K562 (cell line): ENCODE results near the gene PTPN18. TPM values are rescaled to one million over a fixed set of nuclear protein-coding genes. Genes with fewer than 3 reads are reported as not detected.

Experiments used
- BHLHE40 ChIP-seq: IDR thresholded peaks from 2 replicates; pipeline ENCODE4 v1.6.1; 2011; ENCODE audit warnings: low read length, improper control_type of control experiment
- CBX2 ChIP-seq: fragments of 200-600 bp; sonication (generic); IDR thresholded peaks from one replicate; pipeline ENCODE4 v1.6.1; 2012; ENCODE audit warnings: mild to moderate bottlenecking, low read length, inconsistent platforms; ENCODE audit not compliant: insufficient read depth, poor library complexity, severe bottlenecking
- GTF2A2 ChIP-seq: IDR thresholded peaks from 2 replicates; pipeline ENCODE4 v1.6.1; 2016; ENCODE audit warnings: mild to moderate bottlenecking, missing genetic modification characterization, missing compliant biosample characterization
- MCM2 ChIP-seq: fragments of 450-650 bp; IDR thresholded peaks from 2 replicates; pipeline ENCODE4 v1.6.1; 2017; ENCODE audit warnings: low read depth, mild to moderate bottlenecking
- NONO ChIP-seq, 2 experiments: fragments of 200-400 bp in 1 of 2; fragments of 450-650 bp in 1 of 2; formaldehyde crosslinking in 1 of 2; IDR thresholded peaks; 2 replicates each; pipeline ENCODE4 v1.6.1; 2017; ENCODE audit warnings: low read depth in 2 of 2, mild to moderate bottlenecking in 2 of 2, moderate library complexity in 2 of 2, low read length in 1 of 2
- RAD51 ChIP-seq: fragments of 450-650 bp; IDR thresholded peaks from 2 replicates; pipeline ENCODE4 v1.7.1; 2016; ENCODE audit warnings: low read depth, mild to moderate bottlenecking, borderline replicate concordance
- SREBF2 ChIP-seq: sonication (generic); formaldehyde crosslinking; IDR thresholded peaks from 2 replicates; pipeline ENCODE4 v1.4.0; 2020; ENCODE audit warnings: mild to moderate bottlenecking, missing genetic modification reagents
- SUPT5H ChIP-seq: fragments of 450-650 bp; IDR thresholded peaks from 2 replicates; pipeline ENCODE4 v1.6.1; 2016
- TCF7L2 ChIP-seq: fragments of 150-350 bp; IDR thresholded peaks from 2 replicates; pipeline ENCODE4 v1.6.1; 2016; ENCODE audit warnings: low read depth, mild to moderate bottlenecking, low read length, moderate library complexity
- TGIF2 ChIP-seq: sonication (generic); formaldehyde crosslinking; IDR thresholded peaks from 2 replicates; pipeline ENCODE4 v1.8.1; 2022; ENCODE audit warnings: mild to moderate bottlenecking, missing genetic modification reagents, moderate library complexity
- YY1 ChIP-seq, 3 experiments: IDR thresholded peaks; 2 replicates each; pipeline ENCODE4 v1.6.1; 2011; ENCODE audit warnings: low read length in 2 of 3, mild to moderate bottlenecking in 2 of 3, moderate library complexity in 2 of 3, borderline replicate concordance in 1 of 3, control low read depth in 1 of 3, low read depth in 1 of 3; ENCODE audit not compliant: insufficient read depth in 3 of 3, insufficient replicate concordance in 2 of 3, control insufficient read depth in 1 of 3, insufficient read length in 1 of 3; ENCODE audit errors: extremely low read depth in 1 of 3
- ZHX1 ChIP-seq: fragments of 150-350 bp; conservative IDR thresholded peaks from 2 replicates; pipeline ENCODE4 v1.6.1; 2014; ENCODE audit warnings: low read length
- ZNF24 ChIP-seq: fragments of 450-650 bp; IDR thresholded peaks from 2 replicates; pipeline ENCODE4 v1.6.1; 2016
- ZNF444 ChIP-seq: fragments of 250-450 bp; sonication (Bioruptor Pico); IDR thresholded peaks from 2 replicates; pipeline ENCODE4 v1.4.0; 2020; ENCODE audit warnings: mild to moderate bottlenecking, moderate library complexity
- ZNF445 ChIP-seq: fragments of 250-450 bp; sonication (Bioruptor Pico); IDR thresholded peaks from 2 replicates; pipeline ENCODE4 v1.4.0; 2020; ENCODE audit warnings: low read depth, mild to moderate bottlenecking, moderate library complexity
- polyA plus RNA-seq, 8 experiments: library from polyadenylated mRNA; depleted of rRNA in 4 of 8; stranded (reverse) in 5 of 8; unstranded in 3 of 8; fragments of >200 nt; fragmentation: Nextera tagmentation in 2 of 8; fragmentation: Illumina TruSeq in 1 of 8; extraction: Ambion mirVana in 2 of 8; extraction: Trizol in 1 of 8; gene quantifications; 2 replicates each; pipeline versions ENCODE4 v1.2.1 to v1.2.3, GENCODE V29; 2011 to 2014; ENCODE audit warnings: inconsistent platforms in 1 of 8, missing spikeins in 1 of 8
- total RNA-seq, 7 experiments: library from RNA; depleted of rRNA in 6 of 7; stranded (reverse); fragments of >200 nt in 6 of 7; fragmentation: Illumina TruSeq in 2 of 7; extraction: Trizol in 2 of 7; gene quantifications; 2 replicates each; pipeline versions ENCODE4 v1.2.1 to v1.2.3, GENCODE V29; 2011 to 2021; ENCODE audit warnings: low replicate concordance in 1 of 7
- TF ChIP-seq, protein P1 (sequence below): fragments of 250-450 bp; sonication (Bioruptor Pico); IDR thresholded peaks from 2 replicates; pipeline ENCODE4 v1.5.0; 2022; ENCODE audit warnings: mild to moderate bottlenecking
- TF ChIP-seq, protein P2 (sequence below): fragments of 450-650 bp; formaldehyde crosslinking; IDR thresholded peaks from 2 replicates; pipeline ENCODE4 v1.4.0; 2022; ENCODE audit warnings: missing genetic modification characterization
- TF ChIP-seq, protein P3 (sequence below): fragments of 250-450 bp; sonication (Bioruptor Pico); IDR thresholded peaks from 2 replicates; pipeline ENCODE4 v1.4.0; 2020

The PTPN18 gene
- total and polyA plus RNA-seq, 9 of the 15 experiments (the other 6 are each of a cell fraction or from before 2014, with no cell fraction given) = 11.6 to 90.7 (median 49.6) TPM

DNA sequence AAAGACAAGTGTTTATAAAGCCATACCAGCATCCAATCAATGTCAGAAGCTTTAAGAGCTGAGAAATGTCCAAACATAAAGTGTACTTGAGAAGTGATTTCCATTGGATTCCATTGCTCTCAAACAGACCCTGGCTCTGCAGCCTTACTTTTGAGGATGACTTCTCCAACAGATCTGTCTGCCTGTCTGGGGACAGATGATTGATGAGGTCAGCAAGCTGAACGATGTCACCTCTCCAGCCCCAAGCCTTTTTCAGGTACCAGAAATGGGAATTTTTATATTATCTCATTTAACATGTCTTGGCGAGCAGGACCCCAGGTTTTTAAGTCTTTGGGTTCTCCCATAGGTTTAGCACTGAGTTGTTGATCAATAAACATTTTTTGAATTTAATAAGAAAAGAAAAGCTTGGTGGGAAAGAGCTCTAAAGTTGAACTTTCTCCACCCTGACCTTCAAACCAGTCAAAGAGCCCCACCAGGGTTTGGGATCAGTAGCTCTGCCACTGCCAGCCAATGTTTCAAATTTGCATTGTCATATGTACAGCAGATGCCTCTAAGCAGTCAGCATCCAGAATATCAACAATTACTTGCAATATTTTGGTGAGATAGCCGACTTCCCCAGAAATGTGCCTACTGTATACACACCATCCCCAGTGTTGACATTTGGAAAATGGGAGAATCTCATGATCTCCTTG, 22.5 kb downstream of the PTPN18 start (continued):
- TF ChIP-seq ZNF444 (no peak), ZNF24 (no peak), BHLHE40 (no peak), ZHX1 (no peak), NONO (IDR thresholded peaks at IDR 0.05; ENCODE audit: low read depth in 2 of 2, low read length in 1 of 2) (no peak), CBX2 (no peak), MCM2 (no peak), TGIF2 (CRISPR knock-in tag) (no peak), TCF7L2 (no peak), YY1 (IDR thresholded peaks at IDR 0.05; ENCODE audit: borderline replicate concordance in 1 of 3, control insufficient read depth in 1 of 3, extremely low read depth in 1 of 3, insufficient read depth in 3 of 3, insufficient read length in 1 of 3, insufficient replicate concordance in 2 of 3, low read depth in 1 of 3, low read length in 2 of 3) (no peak), SREBF2 (CRISPR knock-in tag) (no peak), SUPT5H (no peak), GTF2A2 (tag) (no peak), RAD51 (no peak), ZNF445 (CRISPR knock-in tag) (no peak)
- TF ChIP-seq, protein P1, sequence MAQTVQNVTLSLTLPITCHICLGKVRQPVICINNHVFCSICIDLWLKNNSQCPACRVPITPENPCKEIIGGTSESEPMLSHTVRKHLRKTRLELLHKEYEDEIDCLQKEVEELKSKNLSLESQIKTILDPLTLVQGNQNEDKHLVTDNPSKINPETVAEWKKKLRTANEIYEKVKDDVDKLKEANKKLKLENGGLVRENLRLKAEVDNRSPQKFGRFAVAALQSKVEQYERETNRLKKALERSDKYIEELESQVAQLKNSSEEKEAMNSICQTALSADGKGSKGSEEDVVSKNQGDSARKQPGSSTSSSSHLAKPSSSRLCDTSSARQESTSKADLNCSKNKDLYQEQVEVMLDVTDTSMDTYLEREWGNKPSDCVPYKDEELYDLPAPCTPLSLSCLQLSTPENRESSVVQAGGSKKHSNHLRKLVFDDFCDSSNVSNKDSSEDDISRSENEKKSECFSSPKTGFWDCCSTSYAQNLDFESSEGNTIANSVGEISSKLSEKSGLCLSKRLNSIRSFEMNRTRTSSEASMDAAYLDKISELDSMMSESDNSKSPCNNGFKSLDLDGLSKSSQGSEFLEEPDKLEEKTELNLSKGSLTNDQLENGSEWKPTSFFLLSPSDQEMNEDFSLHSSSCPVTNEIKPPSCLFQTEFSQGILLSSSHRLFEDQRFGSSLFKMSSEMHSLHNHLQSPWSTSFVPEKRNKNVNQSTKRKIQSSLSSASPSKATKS (CRISPR knock-in tag) = no peak
- TF ChIP-seq, protein P2, sequence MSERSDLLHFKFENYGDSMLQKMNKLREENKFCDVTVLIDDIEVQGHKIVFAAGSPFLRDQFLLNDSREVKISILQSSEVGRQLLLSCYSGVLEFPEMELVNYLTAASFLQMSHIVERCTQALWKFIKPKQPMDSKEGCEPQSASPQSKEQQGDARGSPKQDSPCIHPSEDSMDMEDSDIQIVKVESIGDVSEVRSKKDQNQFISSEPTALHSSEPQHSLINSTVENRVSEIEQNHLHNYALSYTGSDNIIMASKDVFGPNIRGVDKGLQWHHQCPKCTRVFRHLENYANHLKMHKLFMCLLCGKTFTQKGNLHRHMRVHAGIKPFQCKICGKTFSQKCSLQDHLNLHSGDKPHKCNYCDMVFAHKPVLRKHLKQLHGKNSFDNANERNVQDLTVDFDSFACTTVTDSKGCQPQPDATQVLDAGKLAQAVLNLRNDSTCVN = no peak
- TF ChIP-seq, protein P3, sequence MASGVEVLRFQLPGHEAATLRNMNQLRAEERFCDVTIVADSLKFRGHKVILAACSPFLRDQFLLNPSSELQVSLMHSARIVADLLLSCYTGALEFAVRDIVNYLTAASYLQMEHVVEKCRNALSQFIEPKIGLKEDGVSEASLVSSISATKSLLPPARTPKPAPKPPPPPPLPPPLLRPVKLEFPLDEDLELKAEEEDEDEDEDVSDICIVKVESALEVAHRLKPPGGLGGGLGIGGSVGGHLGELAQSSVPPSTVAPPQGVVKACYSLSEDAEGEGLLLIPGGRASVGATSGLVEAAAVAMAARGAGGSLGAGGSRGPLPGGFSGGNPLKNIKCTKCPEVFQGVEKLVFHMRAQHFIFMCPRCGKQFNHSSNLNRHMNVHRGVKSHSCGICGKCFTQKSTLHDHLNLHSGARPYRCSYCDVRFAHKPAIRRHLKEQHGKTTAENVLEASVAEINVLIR = no peak
